Stimulated activated CD4-positive, alpha-beta T cell treated with anti-CD3 and anti-CD28 coated beads, Interleukin-4, amount 100 ng/mL, for 4 hours (primary cell): ENCODE measurements around the gene DPPA2.

Experiments used
- DNase-seq, 2 experiments: peaks; one replicate each; pipeline ENCODE4 v3.0.0-alpha.2; 2020

Gene DPPA2

DNA sequence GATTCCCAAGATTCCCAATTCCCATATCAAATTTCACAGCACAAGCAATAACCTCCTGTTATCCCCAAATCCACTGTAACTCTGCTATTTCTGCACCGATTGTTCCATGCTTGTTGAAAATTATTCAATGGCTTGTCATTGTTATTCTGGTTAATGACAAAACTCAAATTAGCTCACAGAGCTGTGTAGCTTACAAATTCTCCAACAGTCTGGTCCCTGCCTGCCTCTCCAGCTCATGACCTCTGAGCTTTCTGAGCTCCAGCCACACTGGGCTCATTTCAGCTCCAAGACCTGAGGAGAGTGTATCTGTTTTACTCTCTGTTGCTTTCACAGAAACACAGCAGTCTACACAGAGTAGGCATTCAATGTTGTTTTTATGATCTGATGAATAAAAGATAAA lies 3.3 kb downstream of the DPPA2 start:
- no peak for DNase-seq

- DNase-seq = no peak
Observed at GRCh38 chr3:109297496-109297895, 18.8 kb downstream of the DPPA2 start.

DNA sequence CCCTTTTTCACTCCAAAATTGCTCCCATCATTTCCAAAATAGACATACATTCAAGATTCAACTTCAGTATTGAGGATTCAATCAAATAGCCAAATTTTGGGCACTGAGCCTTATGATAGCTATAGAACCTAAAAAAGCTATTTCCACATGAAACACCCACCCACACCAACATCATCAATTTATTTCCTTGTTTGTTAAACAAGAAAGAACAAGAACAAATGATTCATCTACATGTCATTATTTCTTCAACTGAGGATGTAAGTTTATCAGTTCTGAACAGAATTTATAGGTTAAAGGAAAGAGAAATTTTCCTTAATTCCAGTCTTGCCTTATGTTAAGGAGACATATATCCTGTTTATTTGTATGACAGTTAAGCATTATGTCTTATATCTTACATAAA lies 32.2 kb downstream of the DPPA2 start:
- no peak for DNase-seq

GRCh38 chr3:109278546-109278945 lies 37.8 kb downstream of the DPPA2 start:
- DNase-seq = no peak

DNA sequence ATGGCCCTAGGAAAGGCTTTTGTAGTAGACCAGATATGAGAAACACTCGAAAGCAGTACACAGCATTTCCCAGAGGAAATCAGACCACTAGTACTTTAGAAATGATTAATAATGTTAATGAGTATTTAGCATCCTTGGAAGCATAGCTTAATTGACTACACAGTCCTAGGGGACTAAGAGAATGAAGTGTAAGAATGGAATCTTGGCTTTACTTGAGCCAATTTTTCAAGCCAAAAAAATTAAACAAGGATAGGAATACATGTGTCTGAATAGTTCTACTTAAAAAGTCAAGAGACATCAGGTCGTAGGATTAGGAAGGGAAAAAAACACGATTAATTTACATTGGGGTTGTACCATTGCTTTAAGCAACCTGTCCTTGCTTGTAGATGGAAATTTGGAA lies 38.2 kb downstream of the DPPA2 start:
- no peak for DNase-seq

DNA sequence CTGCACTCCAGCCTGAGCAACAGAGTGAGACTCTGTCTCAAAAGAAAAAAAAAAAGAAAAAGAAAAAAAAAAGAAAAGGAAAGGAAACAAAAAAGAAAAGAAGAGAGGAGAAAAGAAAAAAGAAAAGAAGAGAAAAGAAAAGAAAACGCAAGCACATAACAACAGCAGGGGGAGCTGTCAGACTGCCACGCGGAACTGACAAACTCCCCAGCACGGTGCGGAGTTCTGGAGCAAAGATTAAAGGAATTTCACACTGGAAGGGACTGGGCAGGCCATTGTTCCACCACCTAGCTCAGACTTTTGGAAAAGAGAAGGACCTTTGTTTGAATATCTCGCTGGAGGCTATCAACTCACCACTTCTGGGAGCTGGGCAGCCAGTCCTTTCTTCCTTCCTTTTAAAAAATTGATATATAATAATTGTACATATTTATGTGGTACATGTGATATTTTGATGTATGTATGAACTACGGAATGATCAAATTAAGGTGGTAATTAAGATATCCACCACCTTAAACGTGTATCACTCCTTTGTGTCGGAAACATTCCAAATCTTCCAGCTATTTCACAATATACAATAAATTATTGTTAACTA lies 40.5 kb downstream of the DPPA2 start:
- no peak for DNase-seq

GRCh38 chr3:109270779-109271178 lies 45.5 kb downstream of the DPPA2 start:
- no peak for DNase-seq

- DNase-seq = no peak
Observed at GRCh38 chr3:109269577-109270275, 46.6 kb downstream of the DPPA2 start.

DNA sequence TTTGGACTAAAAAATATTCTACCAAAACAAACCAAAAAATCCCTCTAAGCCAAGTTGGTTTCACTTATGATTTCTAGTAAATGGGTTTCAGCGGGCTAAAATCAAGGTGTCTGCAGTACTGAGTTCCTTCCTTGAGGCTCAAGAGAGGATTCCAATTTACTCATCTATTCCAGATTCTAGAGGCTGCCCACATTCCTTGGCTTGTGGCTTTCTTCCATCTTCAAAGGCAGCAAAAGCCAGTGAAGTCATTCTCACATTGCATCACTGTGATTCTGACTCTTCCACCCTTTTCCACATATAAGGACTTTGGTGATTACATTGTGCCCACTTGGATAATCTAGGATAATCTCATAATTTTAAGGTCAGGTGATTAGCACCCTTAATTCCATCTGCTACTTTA lies 48.1 kb downstream of the DPPA2 start:
- no peak for DNase-seq

DNA sequence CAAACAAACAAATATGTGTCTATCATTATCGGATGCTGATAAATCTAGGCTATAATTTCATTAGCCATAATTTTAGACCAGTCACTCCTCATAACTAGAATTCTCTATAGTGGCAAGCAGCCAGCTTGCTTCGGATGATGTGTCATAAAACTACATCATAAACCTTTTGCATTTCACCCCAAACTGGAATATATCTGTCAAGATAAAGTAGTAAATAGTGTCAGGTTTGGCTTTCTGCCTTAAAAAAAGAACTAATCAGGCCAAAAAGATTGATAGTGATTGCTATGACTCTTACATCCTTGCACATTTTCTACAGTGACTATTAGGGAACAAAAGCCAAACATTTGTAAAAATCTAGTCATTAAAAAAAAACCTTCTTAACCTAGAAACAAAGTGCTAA lies 51.0 kb downstream of the DPPA2 start:
- DNase-seq = no peak

DNA sequence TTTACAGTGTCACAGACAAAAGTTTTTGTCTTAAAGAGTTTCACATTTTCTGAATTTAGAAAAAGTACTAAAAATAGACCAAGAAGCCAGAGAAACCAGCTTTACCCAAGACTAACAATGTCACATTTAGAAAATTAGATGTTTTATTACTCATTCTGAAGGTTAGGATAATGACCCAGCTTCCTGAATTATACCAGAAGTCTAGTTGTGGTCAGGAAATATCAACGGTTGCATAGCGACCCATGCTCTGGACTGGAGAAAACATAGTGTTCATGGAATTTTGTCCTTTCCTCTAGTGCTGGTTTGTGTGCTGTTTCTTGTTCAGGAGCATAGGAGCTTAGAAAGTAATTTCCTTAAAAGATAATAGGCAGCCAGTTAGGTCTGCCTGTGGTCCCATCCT lies 59.0 kb downstream of the DPPA2 start:
- DNase-seq = no peak

GRCh38 chr3:109254770-109255169 lies 61.5 kb downstream of the DPPA2 start:
- DNase-seq = no peak

DNA sequence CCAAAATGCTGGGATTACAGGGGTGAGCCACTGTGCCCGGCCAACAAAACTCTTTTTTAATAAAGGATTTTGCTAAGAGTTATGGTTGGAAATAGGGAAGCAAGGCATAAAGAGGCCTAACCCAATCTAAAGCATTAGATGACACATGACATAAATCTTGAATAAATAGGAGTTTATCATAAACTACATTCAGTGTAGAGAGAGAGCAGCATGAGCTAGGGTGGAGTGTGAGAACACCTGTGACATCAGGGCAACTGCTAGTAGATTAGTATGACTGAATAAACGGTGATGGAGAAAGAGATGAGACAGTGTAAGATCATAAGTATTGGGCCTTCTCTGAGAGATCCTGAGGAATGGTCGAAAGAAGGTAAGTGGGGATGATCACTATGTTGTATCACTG lies 63.7 kb downstream of the DPPA2 start:
- no peak for DNase-seq
